GM19238 (cell line): ENCODE data around the gene SLC13A4.
"Not testable (repeated sequence)": the region's sequence is repeated elsewhere in the genome, so short reads cannot be mapped to it uniquely, and the experiment has no call there.

Experiments used
- DNase-seq: peaks from one replicate; pipeline ENCODE4 v3.0.0; 2011; ENCODE audit warnings: low spot score; ENCODE audit not compliant: insufficient read length

Gene SLC13A4

DNA sequence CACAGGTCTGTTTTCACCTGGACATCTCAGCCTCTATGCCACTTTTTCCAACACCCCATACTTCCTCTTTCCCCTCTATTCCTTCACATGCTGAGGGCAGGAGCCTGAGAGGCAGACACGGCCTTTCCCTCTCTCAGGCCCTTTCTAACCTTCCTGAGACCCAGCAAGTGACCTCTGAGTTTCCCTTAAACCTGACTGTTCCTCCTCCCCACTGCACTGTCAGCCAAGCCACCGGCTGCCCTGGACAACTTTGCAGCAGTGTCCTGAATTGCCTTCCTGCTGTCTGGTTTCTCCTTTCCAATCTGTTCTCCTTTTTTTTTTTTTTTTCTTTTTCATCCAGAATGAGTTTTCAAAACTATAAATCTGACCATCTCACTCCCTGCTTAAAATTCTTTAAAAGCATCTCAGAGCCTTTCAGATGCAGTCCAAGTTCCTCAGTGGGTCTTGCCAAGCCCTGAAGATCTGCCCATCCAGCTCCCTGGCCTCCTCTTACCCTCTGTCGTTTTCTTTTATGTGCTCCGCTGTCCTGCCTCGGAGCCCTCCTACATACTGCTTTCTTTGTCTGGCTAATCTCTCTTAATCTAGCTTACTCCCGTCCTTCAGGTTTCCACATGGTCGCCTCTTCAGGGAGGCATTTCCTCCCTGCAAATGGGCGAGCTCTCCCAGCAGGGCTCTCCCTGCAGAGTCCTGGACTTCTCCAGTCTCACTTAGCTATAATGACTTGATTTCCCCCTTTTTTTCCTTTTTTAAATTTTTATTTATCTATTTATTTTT, 30.5 kb downstream of the SLC13A4 start:
- DNase-seq = no peak

DNA sequence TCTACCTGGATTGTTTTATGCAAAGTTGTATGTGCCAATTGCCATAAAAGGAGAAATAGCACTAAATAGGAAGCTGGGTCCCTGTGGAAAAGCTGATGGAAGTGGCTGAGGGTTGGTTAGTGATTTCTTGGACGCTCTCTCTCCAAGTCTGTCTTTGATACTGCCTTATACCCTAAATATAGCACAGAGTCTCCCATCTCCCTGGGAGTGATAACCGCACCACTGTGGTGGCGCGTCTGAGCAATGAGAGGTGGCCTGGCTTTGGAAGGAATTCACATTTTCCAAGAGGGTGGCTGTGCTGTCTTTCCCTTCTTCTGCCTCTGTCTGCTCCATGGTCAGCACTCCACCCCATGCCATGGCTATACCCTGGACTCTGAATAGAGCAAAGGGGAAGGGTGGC, 34.4 kb downstream of the SLC13A4 start:
- no peak for DNase-seq

DNA sequence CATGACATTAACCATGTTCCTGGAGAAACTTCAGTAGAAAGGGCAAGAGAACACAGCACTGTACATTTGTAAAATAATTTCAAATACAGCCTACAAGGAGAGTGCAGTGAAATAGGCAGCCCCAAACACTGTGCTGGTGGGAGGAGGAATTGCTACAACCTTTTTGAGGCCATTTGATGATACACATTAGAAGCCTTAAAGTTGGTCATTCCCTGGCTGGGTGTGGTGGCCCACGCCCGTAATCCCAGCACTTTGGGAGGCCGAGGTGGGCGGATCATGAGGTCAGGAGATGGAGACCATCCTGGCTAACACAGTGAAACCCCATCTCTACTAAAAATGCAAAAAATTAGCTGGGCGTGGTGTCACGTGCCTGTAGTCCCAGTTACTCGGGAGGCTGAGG, 35.4 kb downstream of the SLC13A4 start:
- not testable (repeated sequence) for DNase-seq

DNA sequence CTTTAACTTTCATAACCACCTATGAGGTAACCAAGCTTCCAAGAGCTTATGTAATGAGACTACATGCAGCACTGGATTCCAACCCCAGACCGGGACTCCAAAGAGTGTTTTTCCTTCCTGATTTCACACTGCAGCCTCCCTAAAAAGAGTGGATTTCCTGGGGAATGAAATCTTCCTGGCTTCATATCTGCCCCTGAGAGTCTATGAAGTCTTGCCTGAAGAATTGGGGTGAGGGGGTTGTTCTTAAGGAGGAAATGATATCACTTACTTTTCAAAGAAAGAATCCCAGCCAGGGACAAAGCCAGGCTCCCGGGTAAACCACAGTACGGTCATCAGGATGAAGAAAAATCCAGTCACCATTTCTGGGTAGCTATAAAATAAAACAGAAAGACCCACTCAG, 35.9 kb downstream of the SLC13A4 start:
- DNase-seq = no peak

DNA sequence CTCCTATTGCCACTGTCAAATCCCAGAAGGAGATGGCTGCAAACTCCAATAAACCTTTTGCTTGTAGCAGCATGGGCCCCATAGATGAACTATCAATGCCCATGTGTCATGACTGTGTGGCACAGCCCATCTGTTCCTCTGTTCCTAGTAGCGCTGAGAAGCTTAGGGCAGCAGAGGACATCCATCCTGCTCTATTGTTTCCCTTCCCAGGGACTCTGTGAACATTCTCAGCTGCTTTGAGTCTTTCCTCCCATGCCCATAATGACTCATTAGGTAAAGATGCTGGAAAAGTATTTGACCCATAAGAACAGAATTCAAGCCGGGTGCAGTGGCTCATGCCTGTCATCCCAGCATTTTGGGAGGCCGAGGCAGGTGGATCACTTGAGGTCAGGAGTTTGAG, 37.4 kb downstream of the SLC13A4 start:
- no peak for DNase-seq

DNA sequence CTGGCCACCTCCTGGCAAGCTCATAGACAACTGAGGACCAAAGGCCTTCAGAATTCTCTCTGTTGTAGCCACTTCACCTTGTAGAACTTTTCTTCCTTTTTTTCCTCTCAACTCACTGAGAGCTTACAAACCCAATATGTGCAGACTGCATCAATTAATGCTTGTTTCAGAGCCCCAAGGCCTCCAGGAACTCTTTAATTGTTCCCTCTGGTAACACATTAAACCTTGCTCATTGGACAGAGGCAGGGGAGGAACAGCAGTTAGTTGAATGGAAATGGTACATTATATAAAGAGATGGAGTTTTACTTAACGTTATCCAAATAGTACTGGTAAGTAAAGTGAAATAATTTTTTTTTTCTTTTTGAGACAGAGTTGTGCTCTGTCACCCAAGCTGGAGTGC, 40.5 kb downstream of the SLC13A4 start:
- DNase-seq = no peak

DNA sequence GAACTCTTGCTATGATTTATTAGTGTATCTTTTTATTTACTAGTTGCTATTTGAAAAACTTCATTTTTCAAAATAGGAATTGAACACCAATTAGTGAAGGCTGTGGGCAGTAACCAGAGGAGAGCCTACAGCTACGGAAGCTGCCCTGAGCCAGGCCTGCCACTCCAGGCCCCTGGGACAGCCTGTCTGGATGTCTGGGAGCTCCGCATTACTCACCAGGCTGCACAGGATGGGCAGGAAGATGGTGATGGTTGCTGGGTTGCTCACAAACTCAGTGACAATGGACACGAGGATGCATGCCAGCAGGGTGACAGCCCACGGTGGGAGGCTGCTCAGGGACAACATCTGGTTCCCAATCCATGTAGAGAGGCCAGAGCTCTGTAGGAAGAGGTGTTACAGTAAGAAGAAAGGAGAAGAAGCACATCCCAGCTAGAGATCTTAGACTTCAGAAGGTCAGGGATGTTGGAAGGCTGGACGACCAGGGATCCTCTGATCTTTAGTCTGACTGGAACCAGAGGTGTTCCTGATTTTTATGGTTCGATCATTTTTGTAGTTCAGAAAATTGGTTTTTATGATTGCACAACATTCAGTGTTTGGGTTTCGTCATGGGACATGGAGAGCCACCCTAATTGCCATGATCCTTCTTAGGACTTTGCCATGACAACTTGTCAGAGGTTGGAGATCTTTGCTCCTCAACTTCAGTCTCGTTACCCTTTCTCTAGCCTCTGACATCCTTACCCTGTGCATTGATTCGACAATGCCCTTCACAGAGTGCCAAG, 42.5 kb downstream of the SLC13A4 start:
- no peak for DNase-seq

DNA sequence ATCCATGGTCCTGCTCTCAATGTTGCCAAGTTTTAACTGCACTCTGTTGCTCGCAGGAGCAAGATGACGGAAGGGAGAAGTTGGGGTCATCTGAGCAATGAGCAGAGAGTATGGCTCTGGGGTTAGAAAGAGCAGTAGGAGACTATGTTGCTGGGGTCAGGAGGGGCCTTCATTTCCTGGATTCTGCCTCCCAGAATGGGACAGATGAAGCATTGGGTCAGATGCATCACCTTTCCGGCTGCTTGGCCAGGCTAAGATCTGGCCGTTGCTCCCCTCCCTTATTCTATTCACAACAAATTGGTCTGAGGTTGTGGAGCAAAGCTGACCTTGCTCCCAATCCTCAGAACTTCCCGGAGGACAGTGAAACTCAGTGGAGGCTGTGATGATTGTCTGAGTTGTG, 43.3 kb downstream of the SLC13A4 start:
- no peak for DNase-seq

DNA sequence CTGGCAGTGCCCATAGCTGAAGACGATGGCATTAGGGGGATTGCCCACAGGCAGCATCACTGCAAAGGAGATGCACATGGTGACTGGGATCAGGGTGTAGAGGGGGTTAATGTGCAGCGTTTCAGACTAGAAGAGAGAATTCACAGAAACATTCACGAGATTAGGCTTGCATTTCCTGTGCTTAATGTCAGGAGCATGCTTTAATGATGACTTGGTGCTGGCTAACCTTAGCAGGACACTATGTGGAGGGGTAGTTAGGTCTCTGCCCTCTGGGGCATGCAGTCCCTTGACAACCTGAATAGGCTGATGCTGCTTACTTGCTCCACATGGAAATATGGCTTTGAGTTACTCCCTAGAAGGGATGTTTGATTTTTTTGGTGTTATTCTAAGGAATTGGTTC, 43.9 kb downstream of the SLC13A4 start:
- no peak for DNase-seq

DNA sequence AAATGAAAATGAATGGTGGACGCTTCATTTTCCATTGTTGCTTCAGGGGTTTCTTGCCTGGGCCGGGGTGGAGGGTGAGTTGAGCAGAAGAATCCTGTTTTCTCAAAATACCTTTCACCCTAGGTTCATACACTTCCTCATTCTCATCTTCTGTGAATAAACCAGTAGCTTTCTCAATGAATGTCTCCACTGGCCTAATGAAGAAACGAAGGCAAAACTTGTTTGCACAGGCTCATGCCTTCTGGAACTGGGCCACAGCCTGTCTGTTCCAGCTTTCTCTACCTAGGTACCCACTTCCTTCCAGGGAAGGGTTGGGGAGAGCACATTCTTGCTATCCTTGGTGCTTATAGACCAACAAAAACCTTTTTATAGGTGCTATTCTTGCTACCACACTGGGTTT, 44.4 kb downstream of the SLC13A4 start:
- no peak for DNase-seq

DNA sequence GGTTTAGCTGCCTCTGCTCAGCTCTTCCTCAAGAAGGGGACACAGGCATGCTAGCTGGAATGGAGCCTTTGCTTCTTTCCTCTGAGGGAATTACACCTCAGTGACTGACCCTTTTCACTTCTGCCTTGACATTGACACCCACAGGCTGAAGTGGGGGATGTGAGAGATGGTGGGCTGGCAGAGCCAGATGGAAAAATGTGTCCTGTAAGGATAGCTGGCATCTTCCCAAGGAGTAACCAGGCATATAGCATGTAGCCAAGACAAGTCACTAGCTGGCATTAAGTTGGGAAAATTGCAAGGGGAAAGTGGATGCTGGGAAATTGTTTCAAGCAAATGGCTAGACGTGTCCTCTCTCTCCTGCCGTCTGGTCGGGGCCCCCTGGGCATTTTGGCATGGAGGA, 45.8 kb downstream of the SLC13A4 start:
- DNase-seq = no peak

DNA sequence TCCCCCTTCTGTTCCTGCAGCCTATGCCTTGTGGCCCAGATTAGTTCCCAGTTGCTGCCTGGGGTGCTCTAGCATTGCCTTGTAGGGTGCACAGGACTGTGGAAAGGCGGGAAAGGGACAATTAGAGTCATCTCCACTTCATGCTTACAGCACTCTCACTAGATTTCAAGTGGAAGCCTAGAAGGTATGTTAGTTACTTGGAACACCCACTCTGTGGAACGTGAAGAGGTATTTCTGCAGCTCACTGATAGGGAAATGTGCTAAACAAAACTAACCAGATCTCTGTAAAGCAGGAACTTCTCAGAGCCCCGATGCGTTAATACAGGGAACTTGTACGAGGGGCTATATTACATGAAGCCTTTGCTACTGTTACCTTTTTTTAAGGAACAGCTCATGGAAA, 46.2 kb downstream of the SLC13A4 start:
- no peak for DNase-seq

DNA sequence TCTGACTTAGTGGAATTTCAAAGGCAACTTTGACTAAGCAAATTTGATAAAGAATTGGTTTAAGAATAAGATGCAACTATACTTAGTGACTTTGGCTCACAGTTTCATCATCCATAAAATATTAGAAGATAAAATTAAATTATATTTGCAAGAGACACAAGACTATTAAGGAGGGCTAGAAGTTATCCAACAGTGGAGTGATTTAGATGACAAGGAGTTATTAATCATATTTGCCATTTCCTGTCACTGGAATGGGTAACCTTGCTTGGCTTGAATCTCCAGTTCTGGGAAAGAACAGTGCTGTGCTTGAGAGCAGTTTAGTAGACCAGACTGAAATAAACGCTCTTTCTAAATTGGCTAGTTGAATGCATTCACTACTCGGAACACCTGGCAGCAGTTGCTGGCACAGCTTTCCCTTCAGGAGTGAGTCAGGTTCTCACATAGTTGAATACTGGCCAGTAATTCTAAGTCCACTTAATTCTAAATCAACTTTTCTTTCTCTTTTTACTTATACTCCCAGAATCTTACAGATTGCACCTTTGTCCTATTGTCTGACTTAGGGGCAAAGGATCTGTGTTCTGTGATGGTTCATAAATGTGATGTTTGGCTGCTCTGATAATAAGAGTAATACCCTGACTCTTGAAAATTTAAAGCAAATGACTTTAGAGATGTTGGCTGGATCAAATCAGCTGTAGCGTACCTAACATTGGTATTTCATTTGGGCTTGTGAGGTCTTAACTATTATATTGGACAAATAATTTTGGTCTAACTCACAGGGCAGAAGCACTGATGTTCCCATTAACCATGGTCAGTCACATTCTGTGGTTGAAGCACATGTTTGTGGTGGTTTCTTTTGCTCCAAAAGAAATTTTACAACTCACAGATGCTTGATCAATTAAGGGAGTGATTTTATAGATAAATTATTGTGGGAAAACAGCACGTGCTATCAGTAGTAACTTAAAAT, 49.1 kb downstream of the SLC13A4 start:
- no peak for DNase-seq

DNA sequence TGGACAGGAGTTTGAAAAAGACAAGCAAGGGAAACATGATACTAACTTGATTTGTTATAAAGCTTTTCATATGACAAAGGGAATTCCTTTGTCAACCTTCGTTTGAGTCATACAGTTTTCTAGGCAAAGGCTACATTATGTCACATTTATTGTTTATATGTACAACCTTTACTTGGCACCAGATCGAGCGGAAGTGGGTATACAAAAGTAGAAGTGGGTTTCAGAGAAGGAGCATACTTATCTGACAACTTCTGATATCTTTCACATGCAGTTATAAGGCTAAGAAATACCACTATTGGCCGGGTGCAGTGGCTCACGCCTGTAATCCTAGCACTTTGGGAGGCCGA, 54.7 kb downstream of the SLC13A4 start:
- DNase-seq = no peak

DNA sequence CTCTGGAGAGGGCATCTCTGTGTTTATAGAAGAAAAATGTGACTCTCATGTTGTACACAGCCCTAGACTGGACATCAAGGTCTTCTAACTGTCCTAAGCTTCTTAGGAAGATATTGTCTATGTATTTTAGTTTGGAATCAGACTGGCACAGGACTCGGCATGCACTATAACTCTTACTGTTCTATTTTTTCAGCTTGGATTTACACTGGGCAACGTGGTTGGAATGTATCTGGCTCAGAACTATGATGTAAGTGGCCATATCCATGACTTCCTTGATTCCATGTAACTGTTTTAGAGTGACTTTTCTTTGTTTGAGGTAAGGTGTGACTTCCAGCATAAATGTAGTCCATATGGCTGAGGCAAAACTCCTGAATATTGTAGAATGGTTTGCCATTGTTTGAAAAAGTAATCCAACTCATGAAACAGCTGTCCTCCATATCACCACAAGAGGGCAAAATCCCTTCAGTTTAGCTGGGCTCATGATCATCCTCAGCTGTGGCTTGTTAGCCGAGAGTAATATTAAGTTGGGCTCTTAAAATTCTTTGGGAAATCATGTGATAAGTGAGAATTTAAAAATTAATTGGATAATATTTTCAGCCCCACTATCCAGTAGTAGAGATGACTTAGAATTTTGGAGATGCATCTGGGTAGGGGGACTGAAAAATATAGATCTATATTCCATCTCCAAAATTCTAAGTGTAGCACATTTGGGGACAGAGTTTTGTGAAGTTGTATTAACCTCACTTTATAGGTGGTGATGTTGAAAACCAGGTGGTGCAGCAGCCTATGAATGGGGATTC, 55.2 kb downstream of the SLC13A4 start:
- no peak for DNase-seq

DNA sequence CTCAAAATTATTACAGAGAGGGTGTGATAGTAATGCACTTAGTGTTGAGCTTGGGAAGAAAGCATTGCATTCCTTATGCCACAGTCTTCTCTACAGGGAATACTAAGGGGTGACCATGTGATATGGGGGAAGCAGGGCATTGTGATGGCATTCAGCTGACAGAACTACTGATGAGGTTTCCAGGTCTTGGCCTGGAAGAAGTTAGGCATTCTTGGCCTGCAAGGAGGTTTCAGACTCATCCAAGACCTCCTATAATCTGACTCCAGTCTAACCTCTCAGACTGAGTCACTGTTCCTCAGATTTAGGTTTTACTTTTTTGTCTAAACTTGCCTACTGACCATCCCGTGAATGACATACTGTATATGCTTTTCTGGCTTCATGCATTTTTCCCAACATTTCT, 57.8 kb downstream of the SLC13A4 start:
- DNase-seq = no peak

DNA sequence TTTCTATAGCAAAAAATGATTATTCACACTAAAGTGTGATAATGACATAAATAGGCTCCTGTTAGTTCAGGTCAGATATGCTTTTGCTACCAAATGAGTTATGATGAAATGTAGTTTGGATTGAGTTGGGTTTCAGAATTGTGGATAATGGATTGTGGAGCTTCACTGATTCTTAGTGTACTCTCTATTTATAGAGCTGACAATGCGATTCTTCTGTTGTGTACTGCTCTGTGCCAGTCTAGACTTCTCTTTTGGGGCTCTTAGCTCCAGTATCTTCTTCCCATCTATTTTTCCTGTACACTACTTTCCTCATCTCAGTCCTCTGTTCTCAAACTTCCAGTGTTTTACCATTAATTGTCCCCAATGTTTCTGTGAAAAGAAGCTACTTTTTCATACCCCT, 58.2 kb downstream of the SLC13A4 start:
- no peak for DNase-seq

DNA sequence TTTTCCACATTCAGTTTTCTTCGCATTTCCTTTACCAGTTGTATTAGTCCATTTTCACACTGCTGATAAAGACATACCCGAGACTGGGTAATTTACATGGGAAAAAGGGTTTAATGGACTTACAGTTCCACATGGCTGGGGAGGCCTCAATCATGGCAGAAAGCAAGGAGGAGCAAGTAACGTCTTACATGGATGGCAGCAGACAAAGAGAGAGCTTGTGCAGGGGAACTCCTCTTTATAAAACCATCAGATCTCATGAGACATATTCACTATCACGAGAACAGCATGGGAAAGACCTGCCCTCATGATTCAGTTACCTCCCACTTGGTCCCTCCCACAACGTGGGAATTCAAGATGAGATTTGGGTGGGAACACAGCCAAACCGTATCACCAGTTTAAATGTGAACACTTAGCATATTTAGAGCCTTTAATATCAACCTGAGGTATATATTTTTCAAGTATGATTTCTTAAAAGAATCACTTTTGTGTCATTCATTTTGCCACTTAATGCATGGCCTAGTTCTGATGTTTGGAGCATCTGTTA, 59.1 kb downstream of the SLC13A4 start:
- not testable (repeated sequence) for DNase-seq

DNA sequence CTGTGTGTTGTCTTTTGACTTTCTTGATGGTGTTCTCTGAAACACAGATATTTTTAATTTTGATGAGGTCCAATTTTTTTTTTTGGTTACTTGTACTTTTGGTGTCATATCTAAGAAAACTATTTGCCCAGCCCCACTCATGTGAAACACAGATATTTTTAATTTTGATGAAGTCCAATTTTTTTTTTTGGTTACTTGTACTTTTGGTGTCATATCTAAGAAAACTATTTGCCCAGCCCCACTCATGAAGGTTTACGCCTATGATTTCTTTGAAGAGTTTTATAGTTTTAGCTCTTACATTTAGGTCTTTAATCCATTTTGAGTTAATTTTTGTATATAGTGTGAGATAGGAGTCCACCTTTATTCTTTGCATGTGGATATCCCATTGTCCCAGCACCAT, 60.4 kb downstream of the SLC13A4 start:
- not testable (repeated sequence) for DNase-seq

DNA sequence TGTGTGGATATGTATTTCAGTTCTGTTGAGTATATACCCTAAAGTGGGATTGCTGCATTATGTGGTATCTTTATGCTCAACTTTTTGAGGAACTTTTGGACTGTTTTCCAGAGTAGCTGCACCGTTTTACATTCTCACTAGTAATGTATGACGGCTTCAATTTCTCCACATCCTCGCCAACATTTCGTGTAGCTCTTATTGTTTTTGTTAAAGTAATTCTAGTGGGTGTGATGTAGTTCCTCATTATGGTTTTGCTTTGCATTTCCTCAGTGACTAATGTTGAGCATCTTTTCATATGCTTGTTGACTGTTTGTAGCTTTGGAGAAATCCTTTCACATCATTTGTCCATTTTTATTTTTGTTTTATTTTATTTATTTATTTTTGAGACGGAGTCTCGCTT, 61.1 kb downstream of the SLC13A4 start:
- no peak for DNase-seq

DNA sequence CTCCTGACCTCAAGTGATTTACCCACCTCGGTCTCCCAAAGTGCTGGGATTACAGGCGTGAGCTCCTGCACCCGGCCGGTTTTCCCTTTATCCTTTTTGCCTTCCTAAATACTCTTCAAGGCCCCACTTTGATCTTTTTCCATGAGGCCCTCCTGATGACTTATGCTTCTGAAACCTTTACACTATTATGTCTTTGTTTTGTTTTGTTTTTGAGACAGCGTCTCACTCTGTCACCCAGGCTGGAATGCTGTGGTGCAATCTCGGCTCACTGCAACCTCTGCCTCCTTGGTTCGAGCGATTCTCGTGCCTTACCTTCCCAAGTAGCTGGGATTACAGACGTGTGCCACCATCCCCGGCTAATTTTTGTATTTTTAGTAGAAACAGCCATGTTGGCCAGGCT, 61.8 kb downstream of the SLC13A4 start:
- no peak for DNase-seq
